Fibroblast of gingiva (primary cell): ENCODE results near the gene GABRG3.

Source experiments
- DNase-seq: peaks from one replicate; pipeline ENCODE4 v3.0.0-alpha.2; 2011; ENCODE audit warnings: low read depth

The GABRG3 gene

GRCh38 chr15:27512281-27513001, 541.5 kb downstream of the GABRG3 start:
- DNase-seq: no peak

GRCh38 chr15:27514526-27514925, 543.5 kb downstream of the GABRG3 start:
- no peak for DNase-seq

- no peak for DNase-seq
Measured at GRCh38 chr15:27527490-27528067, 556.6 kb downstream of the GABRG3 start.

GRCh38 chr15:27529399-27529798, 558.4 kb downstream of the GABRG3 start:
- no peak for DNase-seq

GRCh38 chr15:27530994-27531393, 560.0 kb downstream of the GABRG3 start:
- no peak for DNase-seq

GRCh38 chr15:27532358-27532757, 561.4 kb downstream of the GABRG3 start:
- DNase-seq: no peak

GRCh38 chr15:27535445-27536129, 564.6 kb downstream of the GABRG3 start:
- no peak for DNase-seq

- no peak for DNase-seq
Measured at GRCh38 chr15:27538325-27538724, 567.3 kb downstream of the GABRG3 start.

GRCh38 chr15:27541581-27541980, 570.6 kb downstream of the GABRG3 start:
- no peak for DNase-seq

- no peak for DNase-seq
Measured at GRCh38 chr15:27545494-27546255, 574.7 kb downstream of the GABRG3 start.

GRCh38 chr15:27549746-27550145, 578.8 kb downstream of the GABRG3 start:
- DNase-seq: no peak

- no peak for DNase-seq
Measured at GRCh38 chr15:27550635-27551034, 579.7 kb downstream of the GABRG3 start.

GRCh38 chr15:27561816-27562215, 590.8 kb downstream of the GABRG3 start:
- no peak for DNase-seq

GRCh38 chr15:27563765-27564370, 592.9 kb downstream of the GABRG3 start:
- DNase-seq: no peak

GRCh38 chr15:27564656-27565055, 593.7 kb downstream of the GABRG3 start:
- no peak for DNase-seq

GRCh38 chr15:27570746-27571145, 599.8 kb downstream of the GABRG3 start:
- DNase-seq: no peak

GRCh38 chr15:27573805-27574485, 603.0 kb downstream of the GABRG3 start:
- DNase-seq: no peak

GRCh38 chr15:27574541-27575054, 603.6 kb downstream of the GABRG3 start:
- no peak for DNase-seq

- no peak for DNase-seq
Measured at GRCh38 chr15:27575521-27575920, 604.5 kb downstream of the GABRG3 start.

GRCh38 chr15:27576576-27576975, 605.6 kb downstream of the GABRG3 start:
- no peak for DNase-seq

- no peak for DNase-seq
Measured at GRCh38 chr15:27579738-27580137, 608.8 kb downstream of the GABRG3 start.
